Upper lobe of right lung (tissue), 1 donor: ENCODE results near the gene PCSK5. TPM values are rescaled to one million over a fixed set of nuclear protein-coding genes. Genes with fewer than 3 reads are reported as not detected.
"Not testable (repeated sequence)": the region's sequence is repeated elsewhere in the genome, so short reads cannot be mapped to it uniquely, and the experiment has no call there.

ENCODE experiments used
- ATAC-seq: fragments of 200-7000 bp; cut with Tn5 transposase; one replicate; pipeline ENCODE4 v1.9.1; 2020; ENCODE audit warnings: mild to moderate bottlenecking, moderate library complexity
- DNase-seq: peaks from one replicate; pipeline ENCODE4 v3.0.0-alpha.2; 2020
- H3K27ac ChIP-seq: fragments of 200-600 bp; one replicate; pipeline ENCODE4 v1.8.0; 2022
- H3K27me3 ChIP-seq: fragments of 200-600 bp; one replicate; pipeline ENCODE4 v1.8.0; 2022; ENCODE audit warnings: mild to moderate bottlenecking
- H3K36me3 ChIP-seq: fragments of 200-600 bp; one replicate; pipeline ENCODE4 v1.8.0; 2022
- H3K4me1 ChIP-seq: fragments of 200-600 bp; one replicate; pipeline ENCODE4 v1.8.0; 2022
- H3K4me3 ChIP-seq: fragments of 200-600 bp; one replicate; pipeline ENCODE4 v1.8.0; 2022; ENCODE audit warnings: mild to moderate bottlenecking
- H3K9me3 ChIP-seq: fragments of 200-600 bp; one replicate; pipeline ENCODE4 v1.8.0; 2022
- intact Hi-C: fragments of 100-400 bp; cut with DNase I; formaldehyde crosslinking; loops from one replicate; pipeline ENCODE4 v1.11.0; 2022
- total RNA-seq: library from RNA; stranded (reverse); fragmentation: NEBNext Ultra II Directional; extraction: Animal tissue kit (Norgen Biotek cat#: 25700); gene quantifications from one replicate; pipeline ENCODE4 v1.2.1, GENCODE V29; 2021
- TF ChIP-seq, protein P1 (sequence below): fragments of 200-600 bp; IDR thresholded peaks from one replicate; pipeline ENCODE4 v1.8.0; 2022; ENCODE audit warnings: antibody characterized with exemption
- donor health status: DM: no; HTN: yes; CAD: no; lungs with severe emphysema.

PCSK5 gene
- total RNA-seq, 1 donor from 2014 or later, result 18.1 TPM

DNA sequence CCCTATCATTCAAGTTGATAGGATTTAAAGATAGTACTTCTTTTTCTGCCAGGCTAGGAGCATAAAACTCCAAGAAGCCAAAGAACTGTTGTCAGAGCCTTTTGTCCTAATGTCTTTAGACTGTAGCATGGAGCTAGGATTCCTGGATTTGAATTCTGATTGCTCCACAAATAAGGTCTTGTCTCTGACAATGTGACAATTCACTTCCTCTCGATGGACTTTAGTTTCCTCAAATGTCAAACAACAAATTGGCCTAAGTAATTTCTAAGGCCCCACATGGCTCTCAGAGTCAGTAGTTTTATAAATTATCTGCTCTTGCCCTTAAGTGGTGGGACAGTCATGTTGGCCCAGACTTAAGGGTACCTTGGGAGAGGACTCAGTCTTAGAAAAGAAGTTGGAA is 467.1 kb downstream of the PCSK5 start:
- Histone ChIP-seq H3K9me3 (no peaks in the 10 kb centered on the region), H3K27ac (no peak overlapping the region), H3K36me3 (no peaks in the 10 kb centered on the region), H3K27me3 (no peaks in the 10 kb centered on the region), H3K4me1 (no peaks in the 10 kb centered on the region), H3K4me3 (no peak overlapping the region)
- intact Hi-C loops, result no loop called here
- TF ChIP-seq, protein P1, sequence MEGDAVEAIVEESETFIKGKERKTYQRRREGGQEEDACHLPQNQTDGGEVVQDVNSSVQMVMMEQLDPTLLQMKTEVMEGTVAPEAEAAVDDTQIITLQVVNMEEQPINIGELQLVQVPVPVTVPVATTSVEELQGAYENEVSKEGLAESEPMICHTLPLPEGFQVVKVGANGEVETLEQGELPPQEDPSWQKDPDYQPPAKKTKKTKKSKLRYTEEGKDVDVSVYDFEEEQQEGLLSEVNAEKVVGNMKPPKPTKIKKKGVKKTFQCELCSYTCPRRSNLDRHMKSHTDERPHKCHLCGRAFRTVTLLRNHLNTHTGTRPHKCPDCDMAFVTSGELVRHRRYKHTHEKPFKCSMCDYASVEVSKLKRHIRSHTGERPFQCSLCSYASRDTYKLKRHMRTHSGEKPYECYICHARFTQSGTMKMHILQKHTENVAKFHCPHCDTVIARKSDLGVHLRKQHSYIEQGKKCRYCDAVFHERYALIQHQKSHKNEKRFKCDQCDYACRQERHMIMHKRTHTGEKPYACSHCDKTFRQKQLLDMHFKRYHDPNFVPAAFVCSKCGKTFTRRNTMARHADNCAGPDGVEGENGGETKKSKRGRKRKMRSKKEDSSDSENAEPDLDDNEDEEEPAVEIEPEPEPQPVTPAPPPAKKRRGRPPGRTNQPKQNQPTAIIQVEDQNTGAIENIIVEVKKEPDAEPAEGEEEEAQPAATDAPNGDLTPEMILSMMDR, result no peak
- DNase-seq (no peak), ATAC-seq (no peak)

DNA sequence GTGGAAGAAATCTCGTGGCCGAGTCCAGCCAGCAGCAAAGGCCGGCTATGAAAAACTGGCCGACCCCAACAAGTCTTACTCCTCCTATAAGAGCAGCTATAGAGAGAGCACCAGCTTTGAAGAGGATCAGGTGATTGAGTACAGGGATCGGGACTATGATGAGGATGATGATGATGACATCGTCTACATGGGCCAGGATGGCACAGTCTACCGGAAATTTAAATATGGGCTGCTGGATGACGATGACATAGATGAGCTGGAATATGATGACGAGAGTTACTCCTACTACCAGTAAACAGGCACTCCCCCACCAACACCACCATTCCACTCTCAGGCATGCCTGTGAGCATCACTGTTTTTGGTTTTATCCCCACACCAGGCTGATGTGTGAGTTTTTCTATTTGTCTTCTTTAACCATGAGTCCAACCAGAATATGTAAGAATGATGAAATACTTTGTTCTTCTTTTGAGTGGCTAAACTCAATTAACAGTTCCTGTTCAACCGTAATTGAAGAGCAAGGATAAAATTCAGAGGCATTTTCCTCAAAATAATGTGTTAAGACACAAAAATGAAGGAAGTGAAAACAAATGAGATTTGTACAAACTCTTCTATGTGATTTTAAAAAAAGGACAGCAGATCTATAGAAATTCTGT is 468.3 kb downstream of the PCSK5 start:
- intact Hi-C loops, result no loop called here
- no peak for DNase-seq
- Histone ChIP-seq H3K4me3 (no peak overlapping the region), H3K27me3 (no peaks in the 10 kb centered on the region), H3K9me3 (no peaks in the 10 kb centered on the region), H3K27ac (no peak overlapping the region), H3K4me1 (no peaks in the 10 kb centered on the region), H3K36me3 (no peaks in the 10 kb centered on the region)
- TF ChIP-seq, protein P1, result no peak
- no peak for ATAC-seq

DNA sequence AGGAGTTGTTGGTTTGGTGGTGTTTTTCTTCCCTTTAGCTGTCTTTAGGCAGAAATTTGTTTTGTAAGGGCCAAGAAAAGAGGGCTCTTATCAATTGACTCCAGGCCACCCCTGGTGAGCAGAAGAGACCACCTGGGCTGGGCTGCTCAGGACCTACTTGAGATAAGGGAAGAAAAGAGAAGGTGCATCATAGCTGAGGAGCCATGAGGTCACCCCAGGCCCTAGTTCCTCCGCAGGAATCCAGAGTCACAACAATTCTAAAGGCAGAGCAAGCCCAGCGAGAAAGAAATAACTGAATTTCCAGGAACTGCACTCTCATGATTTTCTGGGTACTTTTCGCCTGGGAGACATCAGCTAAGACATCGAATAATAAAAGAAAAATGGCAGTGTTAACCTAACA is 468.9 kb downstream of the PCSK5 start:
- intact Hi-C loops, result no loop called here
- no peaks in the 10 kb centered on the region for H3K36me3 ChIP-seq
- DNase-seq (no peak), ATAC-seq (no peak)
- no peaks in the 10 kb centered on the region for H3K4me1 ChIP-seq
- TF ChIP-seq, protein P1, result no peak
- H3K27me3 ChIP-seq, result no peaks in the 10 kb centered on the region
- H3K27ac ChIP-seq, result no peak overlapping the region
- no peaks in the 10 kb centered on the region for H3K9me3 ChIP-seq
- no peak overlapping the region for H3K4me3 ChIP-seq

DNA sequence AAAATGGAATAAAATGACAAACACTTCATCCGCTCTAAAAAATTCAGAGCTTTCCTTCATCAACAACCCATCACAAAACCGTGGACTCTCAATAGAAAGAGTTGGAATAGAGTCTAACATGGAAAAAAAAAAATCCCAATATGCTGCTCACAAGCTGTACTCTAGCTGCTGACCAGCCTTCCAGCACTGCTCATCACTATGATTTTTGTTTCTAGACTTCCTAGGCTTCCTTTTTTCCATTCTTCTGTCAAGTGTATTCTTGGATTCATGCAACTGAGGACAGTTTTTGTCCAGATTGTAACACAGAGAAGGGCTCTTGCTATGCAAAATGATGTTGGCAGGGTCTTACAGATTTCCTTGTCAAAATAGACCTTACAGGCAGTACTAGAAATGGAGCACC is 469.3 kb downstream of the PCSK5 start:
- H3K4me3 ChIP-seq, result no peak overlapping the region
- H3K36me3 ChIP-seq, result no peaks in the 10 kb centered on the region
- H3K27ac ChIP-seq, result no peak overlapping the region
- no peak for DNase-seq
- TF ChIP-seq, protein P1, result no peak
- intact Hi-C loops, result no loop called here
- no peaks in the 10 kb centered on the region for H3K9me3 ChIP-seq
- H3K27me3 ChIP-seq, result no peaks in the 10 kb centered on the region
- ATAC-seq, result no peak
- H3K4me1 ChIP-seq, result no peaks in the 10 kb centered on the region

DNA sequence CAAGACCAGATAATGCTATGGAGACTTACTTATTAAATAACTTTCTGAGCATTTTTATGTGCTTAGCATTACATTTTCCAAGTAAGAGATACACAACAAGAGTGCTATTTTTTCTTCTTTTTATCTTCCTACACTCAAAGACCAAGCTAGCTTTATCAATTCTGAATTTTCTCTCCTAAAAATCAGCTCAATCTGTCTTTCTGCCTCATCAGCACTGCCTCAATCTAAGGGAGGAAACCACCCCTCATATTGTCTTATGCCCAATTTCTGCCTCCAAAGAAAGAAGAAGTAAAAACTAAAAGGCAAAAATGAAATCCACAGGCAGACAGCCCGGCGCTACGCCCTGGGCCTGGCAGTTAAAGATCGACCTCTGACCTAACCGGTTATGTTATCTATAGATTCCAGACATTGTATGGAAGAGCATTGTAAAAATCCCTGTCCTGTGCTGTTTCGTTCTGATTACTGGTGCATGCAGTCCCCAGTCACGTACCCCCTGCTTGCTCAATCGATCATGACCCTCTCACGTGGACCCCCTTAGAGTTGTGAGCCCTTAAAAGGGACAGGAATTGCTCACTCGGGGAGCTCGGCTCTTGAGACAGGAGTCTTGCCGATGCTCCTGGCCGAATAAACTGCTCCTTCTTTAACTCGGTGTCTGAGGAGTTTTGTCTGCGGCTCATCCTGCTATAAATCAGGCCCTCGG is 472.0 kb downstream of the PCSK5 start:
- H3K4me3 ChIP-seq, ATAC-seq, DNase-seq, H3K27me3 ChIP-seq, H3K27ac ChIP-seq, intact Hi-C loops, H3K4me1 ChIP-seq, H3K36me3 ChIP-seq, H3K9me3 ChIP-seq: not testable (repeated sequence)

DNA sequence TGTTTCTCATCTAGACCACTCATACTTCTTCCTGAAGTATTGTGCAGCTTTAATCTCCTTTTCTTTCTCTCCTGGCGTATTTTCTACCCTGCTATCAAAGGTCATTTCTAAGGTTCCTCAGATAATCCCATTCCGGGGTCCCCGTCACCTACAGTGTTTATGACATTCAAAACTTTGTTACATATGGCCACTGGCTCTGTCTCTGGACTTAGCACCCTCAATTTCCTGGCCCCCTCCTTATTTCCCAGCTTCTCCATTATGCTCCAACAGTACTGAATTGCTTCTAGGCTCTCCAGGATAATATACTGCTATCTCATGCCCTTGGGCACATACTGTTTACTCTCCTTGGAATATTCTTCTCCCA is 472.5 kb downstream of the PCSK5 start:
- intact Hi-C loops, result no loop called here
- no peaks in the 10 kb centered on the region for H3K4me1 ChIP-seq
- H3K4me3 ChIP-seq, result no peak overlapping the region
- no peaks in the 10 kb centered on the region for H3K36me3 ChIP-seq
- ATAC-seq, result no peak
- H3K27me3 ChIP-seq, result no peaks in the 10 kb centered on the region
- DNase-seq, result no peak
- TF ChIP-seq, protein P1, result no peak
- no peak overlapping the region for H3K27ac ChIP-seq
- no peaks in the 10 kb centered on the region for H3K9me3 ChIP-seq
